ENCODE data around the gene DNAI1.

The DNAI1 gene

DNA sequence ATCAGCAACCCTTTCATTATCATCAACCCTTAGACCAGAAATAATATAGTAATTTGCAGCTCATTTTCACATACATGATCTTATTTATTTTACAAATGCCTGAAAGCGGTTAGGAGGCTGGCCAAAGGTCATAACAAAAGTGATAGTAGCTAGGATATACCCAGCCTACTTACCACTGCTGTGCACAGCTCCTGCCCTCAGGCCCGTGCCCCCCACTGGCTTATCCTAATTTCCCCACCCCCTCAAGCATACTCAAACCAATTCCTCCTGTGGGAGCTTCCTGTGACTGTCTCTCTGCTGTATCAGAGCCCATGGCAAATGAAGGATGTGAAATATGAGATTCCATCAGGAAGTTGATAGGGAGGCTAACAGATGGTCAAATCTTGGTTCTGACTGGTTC, 15.1 kb upstream of the DNAI1 start:
- TF ChIP-seq POLR2AphosphoS5 (IDR thresholded peaks at IDR 0.05; ENCODE audit: low read depth, low read length) (no peak), FOXP2 (optimal IDR thresholded peaks at IDR 0.05; ENCODE audit: borderline replicate concordance, extremely low read depth, extremely low read length, insufficient read depth) (no peak), SIN3A (IDR thresholded peaks at IDR 0.05; ENCODE audit: borderline replicate concordance, insufficient read depth, low read length) (no peak), TAF1 (IDR thresholded peaks at IDR 0.05; ENCODE audit: borderline replicate concordance, insufficient read depth, low read length) (no peak)
- TF ChIP-seq, protein P1, sequence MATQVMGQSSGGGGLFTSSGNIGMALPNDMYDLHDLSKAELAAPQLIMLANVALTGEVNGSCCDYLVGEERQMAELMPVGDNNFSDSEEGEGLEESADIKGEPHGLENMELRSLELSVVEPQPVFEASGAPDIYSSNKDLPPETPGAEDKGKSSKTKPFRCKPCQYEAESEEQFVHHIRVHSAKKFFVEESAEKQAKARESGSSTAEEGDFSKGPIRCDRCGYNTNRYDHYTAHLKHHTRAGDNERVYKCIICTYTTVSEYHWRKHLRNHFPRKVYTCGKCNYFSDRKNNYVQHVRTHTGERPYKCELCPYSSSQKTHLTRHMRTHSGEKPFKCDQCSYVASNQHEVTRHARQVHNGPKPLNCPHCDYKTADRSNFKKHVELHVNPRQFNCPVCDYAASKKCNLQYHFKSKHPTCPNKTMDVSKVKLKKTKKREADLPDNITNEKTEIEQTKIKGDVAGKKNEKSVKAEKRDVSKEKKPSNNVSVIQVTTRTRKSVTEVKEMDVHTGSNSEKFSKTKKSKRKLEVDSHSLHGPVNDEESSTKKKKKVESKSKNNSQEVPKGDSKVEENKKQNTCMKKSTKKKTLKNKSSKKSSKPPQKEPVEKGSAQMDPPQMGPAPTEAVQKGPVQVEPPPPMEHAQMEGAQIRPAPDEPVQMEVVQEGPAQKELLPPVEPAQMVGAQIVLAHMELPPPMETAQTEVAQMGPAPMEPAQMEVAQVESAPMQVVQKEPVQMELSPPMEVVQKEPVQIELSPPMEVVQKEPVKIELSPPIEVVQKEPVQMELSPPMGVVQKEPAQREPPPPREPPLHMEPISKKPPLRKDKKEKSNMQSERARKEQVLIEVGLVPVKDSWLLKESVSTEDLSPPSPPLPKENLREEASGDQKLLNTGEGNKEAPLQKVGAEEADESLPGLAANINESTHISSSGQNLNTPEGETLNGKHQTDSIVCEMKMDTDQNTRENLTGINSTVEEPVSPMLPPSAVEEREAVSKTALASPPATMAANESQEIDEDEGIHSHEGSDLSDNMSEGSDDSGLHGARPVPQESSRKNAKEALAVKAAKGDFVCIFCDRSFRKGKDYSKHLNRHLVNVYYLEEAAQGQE (IDR thresholded peaks at IDR 0.05; ENCODE audit: insufficient read depth in 1 of 2, low read depth in 2 of 2, low read length in 2 of 2): no peak

DNA sequence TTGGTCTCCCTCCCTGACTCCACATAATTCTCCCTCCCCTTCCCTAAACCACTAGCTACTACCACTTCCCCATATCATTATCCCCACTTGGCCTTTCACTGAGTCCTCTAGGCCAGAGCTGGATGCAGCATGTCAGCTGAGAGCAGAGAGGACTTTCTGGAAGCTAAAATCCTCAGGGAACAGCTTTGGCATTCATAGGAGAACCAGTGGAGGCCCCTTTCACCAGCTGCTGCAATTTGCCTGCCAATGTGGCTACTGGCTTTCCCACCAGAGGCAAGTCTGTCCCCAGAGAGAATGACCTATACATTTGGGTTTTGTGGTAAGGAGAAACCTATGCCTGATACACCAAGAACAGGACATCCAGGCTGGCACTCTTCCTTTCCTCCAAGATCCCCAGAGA, 14.6 kb upstream of the DNAI1 start:
- no peak for TF ChIP-seq FOXP2 (optimal IDR thresholded peaks at IDR 0.05; ENCODE audit: borderline replicate concordance, extremely low read depth, extremely low read length, insufficient read depth)
- no peak for TF ChIP-seq TAF1 (IDR thresholded peaks at IDR 0.05; ENCODE audit: borderline replicate concordance, insufficient read depth, low read length)
- TF ChIP-seq SIN3A (IDR thresholded peaks at IDR 0.05; ENCODE audit: borderline replicate concordance, insufficient read depth, low read length): no peak
- no peak for TF ChIP-seq POLR2AphosphoS5 (IDR thresholded peaks at IDR 0.05; ENCODE audit: low read depth, low read length)
- TF ChIP-seq, protein P1 (IDR thresholded peaks at IDR 0.05; ENCODE audit: insufficient read depth in 1 of 2, low read depth in 2 of 2, low read length in 2 of 2): no peak

GRCh38 chr9:34446468-34446891, 12.1 kb upstream of the DNAI1 start:
- TF ChIP-seq, protein P1 (IDR thresholded peaks at IDR 0.05; ENCODE audit: insufficient read depth in 1 of 2, low read depth in 2 of 2, low read length in 2 of 2): no peak
- TF ChIP-seq SIN3A (IDR thresholded peaks at IDR 0.05; ENCODE audit: borderline replicate concordance, insufficient read depth, low read length) (no peak), TAF1 (IDR thresholded peaks at IDR 0.05; ENCODE audit: borderline replicate concordance, insufficient read depth, low read length) (no peak), FOXP2 (optimal IDR thresholded peaks at IDR 0.05; ENCODE audit: borderline replicate concordance, extremely low read depth, extremely low read length, insufficient read depth) (no peak), POLR2AphosphoS5 (IDR thresholded peaks at IDR 0.05; ENCODE audit: low read depth, low read length) (no peak)

DNA sequence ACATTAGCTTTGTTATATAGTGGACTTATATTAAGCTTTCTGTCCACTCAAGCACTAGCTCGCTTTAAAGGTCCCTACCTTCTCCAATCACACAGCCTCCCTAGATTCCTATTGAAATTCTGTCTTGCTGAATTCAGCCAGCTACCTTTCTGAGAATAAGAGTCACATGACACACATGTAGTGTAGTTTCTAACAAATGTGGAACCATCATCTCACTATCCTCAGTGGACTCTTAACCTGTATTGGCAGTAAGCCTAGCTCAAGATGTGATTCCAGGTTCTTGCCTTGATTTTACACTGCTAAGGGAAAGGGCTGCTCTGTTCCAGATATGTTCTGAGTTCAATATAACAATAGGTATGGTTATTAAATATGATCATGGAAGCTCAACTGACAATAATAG, 11.7 kb upstream of the DNAI1 start:
- TF ChIP-seq SIN3A (IDR thresholded peaks at IDR 0.05; ENCODE audit: borderline replicate concordance, insufficient read depth, low read length) (no peak), FOXP2 (optimal IDR thresholded peaks at IDR 0.05; ENCODE audit: borderline replicate concordance, extremely low read depth, extremely low read length, insufficient read depth) (no peak), TAF1 (IDR thresholded peaks at IDR 0.05; ENCODE audit: borderline replicate concordance, insufficient read depth, low read length) (no peak), POLR2AphosphoS5 (IDR thresholded peaks at IDR 0.05; ENCODE audit: low read depth, low read length) (no peak)
- TF ChIP-seq, protein P1 (IDR thresholded peaks at IDR 0.05; ENCODE audit: insufficient read depth in 1 of 2, low read depth in 2 of 2, low read length in 2 of 2): no peak

DNA sequence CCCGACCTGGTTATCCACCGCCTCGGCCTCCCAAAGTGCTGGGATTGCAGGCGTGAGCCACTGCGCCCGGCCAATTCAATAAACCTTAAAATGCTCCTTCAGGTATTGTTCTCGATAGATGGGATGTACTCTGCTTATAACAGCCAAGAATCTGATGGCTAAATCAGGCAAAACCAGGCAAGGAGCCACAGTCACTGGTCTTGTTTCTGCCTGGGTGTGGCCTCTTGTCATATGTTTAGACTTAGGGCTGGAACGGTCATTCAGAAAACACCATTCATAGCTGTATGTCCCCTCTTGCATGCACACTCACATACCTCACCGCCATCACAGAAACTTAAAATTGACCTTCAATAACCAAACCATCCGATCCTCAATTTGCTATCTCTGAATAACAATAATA, 8.0 kb upstream of the DNAI1 start:
- no peak for TF ChIP-seq FOXP2 (optimal IDR thresholded peaks at IDR 0.05; ENCODE audit: borderline replicate concordance, extremely low read depth, extremely low read length, insufficient read depth)
- TF ChIP-seq SIN3A (IDR thresholded peaks at IDR 0.05; ENCODE audit: borderline replicate concordance, insufficient read depth, low read length): no peak
- TF ChIP-seq TAF1 (IDR thresholded peaks at IDR 0.05; ENCODE audit: borderline replicate concordance, insufficient read depth, low read length): no peak
- TF ChIP-seq, protein P1 (IDR thresholded peaks at IDR 0.05; ENCODE audit: insufficient read depth in 1 of 2, low read depth in 2 of 2, low read length in 2 of 2): no peak
- no peak for TF ChIP-seq POLR2AphosphoS5 (IDR thresholded peaks at IDR 0.05; ENCODE audit: low read depth, low read length)

Data from PFSK-1 (cell line).